ENCODE data around the gene ACOT7. TPM values are rescaled to one million over a fixed set of nuclear protein-coding genes. Genes with fewer than 3 reads are reported as not detected.

ACOT7 gene
- total and polyA plus RNA-seq, 2 of the 13 experiments (the other 11 are each of a cell fraction or from before 2014, with no cell fraction given) = 33.0 to 55.8 TPM

GRCh38 chr1:6260961-6261614 lies 132.5 kb downstream of the ACOT7 start, which contains the start of gene GPR153 (continued):
- TF ChIP-seq, protein P1, sequence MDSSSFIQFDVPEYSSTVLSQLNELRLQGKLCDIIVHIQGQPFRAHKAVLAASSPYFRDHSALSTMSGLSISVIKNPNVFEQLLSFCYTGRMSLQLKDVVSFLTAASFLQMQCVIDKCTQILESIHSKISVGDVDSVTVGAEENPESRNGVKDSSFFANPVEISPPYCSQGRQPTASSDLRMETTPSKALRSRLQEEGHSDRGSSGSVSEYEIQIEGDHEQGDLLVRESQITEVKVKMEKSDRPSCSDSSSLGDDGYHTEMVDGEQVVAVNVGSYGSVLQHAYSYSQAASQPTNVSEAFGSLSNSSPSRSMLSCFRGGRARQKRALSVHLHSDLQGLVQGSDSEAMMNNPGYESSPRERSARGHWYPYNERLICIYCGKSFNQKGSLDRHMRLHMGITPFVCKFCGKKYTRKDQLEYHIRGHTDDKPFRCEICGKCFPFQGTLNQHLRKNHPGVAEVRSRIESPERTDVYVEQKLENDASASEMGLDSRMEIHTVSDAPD (CRISPR knock-in tag; IDR thresholded peaks at IDR 0.05) = no peak
- TF ChIP-seq ZSCAN21 (CRISPR knock-in tag; IDR thresholded peaks at IDR 0.05; ENCODE audit: borderline replicate concordance) = no peak
- TF ChIP-seq ZBTB37 (CRISPR knock-in tag; IDR thresholded peaks at IDR 0.05) = no peak
- TF ChIP-seq SNAI1 (CRISPR knock-in tag; IDR thresholded peaks at IDR 0.05; ENCODE audit: borderline replicate concordance) = no peak
- no peak for TF ChIP-seq GPBP1L1 (CRISPR knock-in tag; IDR thresholded peaks at IDR 0.05)
- no peak for TF ChIP-seq PHF20 (CRISPR knock-in tag; IDR thresholded peaks at IDR 0.05)
- TF ChIP-seq HOXA7 (CRISPR knock-in tag; IDR thresholded peaks at IDR 0.05) = no peak
- no peak for TF ChIP-seq SKI (IDR thresholded peaks at IDR 0.05; ENCODE audit: partially characterized antibody)
- TF ChIP-seq ZNF777 (CRISPR knock-in tag; IDR thresholded peaks at IDR 0.05) = peak; percentile 87
- peak; percentile 35 for TF ChIP-seq HNRNPK (IDR thresholded peaks at IDR 0.05; ENCODE audit: low read depth, low read length, poor library complexity, severe bottlenecking)
- 0 out of 2 replicates have a peak, but pooled peaks have one; percentile 20 for TF ChIP-seq BCL6 (CRISPR knock-in tag; IDR thresholded peaks at IDR 0.05)
- TF ChIP-seq RXRB (CRISPR knock-in tag; IDR thresholded peaks at IDR 0.05; ENCODE audit: borderline replicate concordance) = no peak
- TF ChIP-seq, protein P2, sequence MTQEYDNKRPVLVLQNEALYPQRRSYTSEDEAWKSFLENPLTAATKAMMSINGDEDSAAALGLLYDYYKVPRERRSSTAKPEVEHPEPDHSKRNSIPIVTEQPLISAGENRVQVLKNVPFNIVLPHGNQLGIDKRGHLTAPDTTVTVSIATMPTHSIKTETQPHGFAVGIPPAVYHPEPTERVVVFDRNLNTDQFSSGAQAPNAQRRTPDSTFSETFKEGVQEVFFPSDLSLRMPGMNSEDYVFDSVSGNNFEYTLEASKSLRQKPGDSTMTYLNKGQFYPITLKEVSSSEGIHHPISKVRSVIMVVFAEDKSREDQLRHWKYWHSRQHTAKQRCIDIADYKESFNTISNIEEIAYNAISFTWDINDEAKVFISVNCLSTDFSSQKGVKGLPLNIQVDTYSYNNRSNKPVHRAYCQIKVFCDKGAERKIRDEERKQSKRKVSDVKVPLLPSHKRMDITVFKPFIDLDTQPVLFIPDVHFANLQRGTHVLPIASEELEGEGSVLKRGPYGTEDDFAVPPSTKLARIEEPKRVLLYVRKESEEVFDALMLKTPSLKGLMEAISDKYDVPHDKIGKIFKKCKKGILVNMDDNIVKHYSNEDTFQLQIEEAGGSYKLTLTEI (CRISPR knock-in tag; conservative IDR thresholded peaks at IDR 0.05) = no peak
- TF ChIP-seq KAT2B (IDR thresholded peaks at IDR 0.05; ENCODE audit: borderline replicate concordance, low read depth, low read length) = no peak
- no peak for TF ChIP-seq CEBPG (CRISPR knock-in tag; IDR thresholded peaks at IDR 0.05)
- TF ChIP-seq, protein P3, sequence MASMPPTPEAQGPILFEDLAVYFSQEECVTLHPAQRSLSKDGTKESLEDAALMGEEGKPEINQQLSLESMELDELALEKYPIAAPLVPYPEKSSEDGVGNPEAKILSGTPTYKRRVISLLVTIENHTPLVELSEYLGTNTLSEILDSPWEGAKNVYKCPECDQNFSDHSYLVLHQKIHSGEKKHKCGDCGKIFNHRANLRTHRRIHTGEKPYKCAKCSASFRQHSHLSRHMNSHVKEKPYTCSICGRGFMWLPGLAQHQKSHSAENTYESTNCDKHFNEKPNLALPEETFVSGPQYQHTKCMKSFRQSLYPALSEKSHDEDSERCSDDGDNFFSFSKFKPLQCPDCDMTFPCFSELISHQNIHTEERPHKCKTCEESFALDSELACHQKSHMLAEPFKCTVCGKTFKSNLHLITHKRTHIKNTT (CRISPR knock-in tag; IDR thresholded peaks at IDR 0.05) = no peak
- TF ChIP-seq ZBTB2 (CRISPR knock-in tag; IDR thresholded peaks at IDR 0.05; ENCODE audit: low read depth) = peak; percentile 59; the same call in 1 of the 2 replicates

Data from HepG2 (cell line).